ENCODE data around the gene GPS2.
A peak's percentile ranks its signal among the peaks of the same experiment; 100 is the strongest.

GPS2 gene

GRCh38 chr17:7323731-7324437 is 8.7 kb upstream of the GPS2 start:
- DNase-seq (ENCODE audit: low read depth, low spot score): no peak
- no peak overlapping the region for H3K4me3 ChIP-seq (ENCODE audit: low read length)

- H3K4me3 ChIP-seq (ENCODE audit: low read length): no peak overlapping the region
- DNase-seq (ENCODE audit: low read depth, low spot score): no peak
Measured at GRCh38 chr17:7322520-7323194, 7.5 kb upstream of the GPS2 start.

GRCh38 chr17:7321466-7321865 is 6.3 kb upstream of the GPS2 start:
- DNase-seq (ENCODE audit: low read depth, low spot score): no peak
- H3K4me3 ChIP-seq (ENCODE audit: low read length): no peak overlapping the region

- no peak for DNase-seq (ENCODE audit: low read depth, low spot score)
- no peak overlapping the region for H3K4me3 ChIP-seq (ENCODE audit: low read length)
Measured at GRCh38 chr17:7318121-7318860, 3.1 kb upstream of the GPS2 start.

- H3K4me3 ChIP-seq (ENCODE audit: low read length): no peak overlapping the region
- DNase-seq (ENCODE audit: low read depth, low spot score): no peak
Measured at GRCh38 chr17:7317161-7317803, 2.1 kb upstream of the GPS2 start.

- DNase-seq (ENCODE audit: low read depth, low spot score): no peak
- peak overlapping the region; percentile 78 for H3K4me3 ChIP-seq (ENCODE audit: low read length)
Measured at GRCh38 chr17:7315570-7316235, 543 bp upstream of the GPS2 start.

GRCh38 chr17:7313890-7314718 is 1.1 kb downstream of the GPS2 start:
- peak overlapping the region; percentile 78 for H3K4me3 ChIP-seq (ENCODE audit: low read length)
- DNase-seq (ENCODE audit: low read depth, low spot score): no peak

- no peak overlapping the region for H3K4me3 ChIP-seq (ENCODE audit: low read length)
- no peak for DNase-seq (ENCODE audit: low read depth, low spot score)
Measured at GRCh38 chr17:7313088-7313889, 1.9 kb downstream of the GPS2 start.

GRCh38 chr17:7312432-7313087 is 2.6 kb downstream of the GPS2 start:
- H3K4me3 ChIP-seq (ENCODE audit: low read length): no peak overlapping the region
- no peak for DNase-seq (ENCODE audit: low read depth, low spot score)

- DNase-seq (ENCODE audit: low read depth, low spot score): no peak
- no peak overlapping the region for H3K4me3 ChIP-seq (ENCODE audit: low read length)
Measured at GRCh38 chr17:7311110-7311705, 4.0 kb downstream of the GPS2 start.

- peak overlapping the region; percentile 81 for H3K4me3 ChIP-seq (ENCODE audit: low read length)
- DNase-seq (ENCODE audit: low read depth, low spot score): no peak
Measured at GRCh38 chr17:7309628-7310027, 5.5 kb downstream of the GPS2 start.

- peak; percentile 90 for DNase-seq (ENCODE audit: low read depth, low spot score)
- peak overlapping the region; percentile 81 for H3K4me3 ChIP-seq (ENCODE audit: low read length)
Measured at GRCh38 chr17:7308625-7309433, 6.3 kb downstream of the GPS2 start.

GRCh38 chr17:7307686-7308624 is 7.2 kb downstream of the GPS2 start:
- DNase-seq (ENCODE audit: low read depth, low spot score): no peak
- H3K4me3 ChIP-seq (ENCODE audit: low read length): peak overlapping the region; percentile 81

- H3K4me3 ChIP-seq (ENCODE audit: low read length): peak within 1 kb of the TSS; percentile 81
- peak; percentile 100 for DNase-seq (ENCODE audit: low read depth, low spot score)
Measured at GRCh38 chr17:7306911-7307685, 8.1 kb downstream of the GPS2 start, which contains the start of gene EIF5A. EIF5A (plus strand) TSS chr17:7307628; CDS start chr17:7309636, 2,008 bp downstream.
